Hepatocyte (in vitro differentiated cells): Measurements from ENCODE around the gene PPP1R9A.

Experiments used
- CTCF ChIP-seq: fragments of 200-600 bp; sonication (generic); IDR thresholded peaks from 2 replicates; pipeline ENCODE4 v1.5.1; 2016; ENCODE audit warnings: antibody characterized with exemption, mild to moderate bottlenecking; ENCODE audit not compliant: poor library complexity
- EZH2 ChIP-seq: fragments of 200-600 bp; sonication (generic); IDR thresholded peaks from 2 replicates; pipeline ENCODE4 v1.6.1; 2016; ENCODE audit warnings: antibody characterized with exemption, mild to moderate bottlenecking, borderline replicate concordance
- EZH2phosphoT487 ChIP-seq: fragments of 200-600 bp; sonication (generic); IDR thresholded peaks from one replicate; pipeline ENCODE4 v1.6.1; 2018; ENCODE audit warnings: antibody characterized with exemption, mild to moderate bottlenecking, low read depth, moderate library complexity; ENCODE audit not compliant: unreplicated experiment, severe bottlenecking

GRCh38 chr7:95104739-95105138, 197.3 kb downstream of the PPP1R9A start:
- TF ChIP-seq CTCF (no peak), EZH2 (no peak), EZH2phosphoT487 (no peak)
